Progenitor cell of endocrine pancreas (in vitro differentiated cells): ENCODE data around the gene KCNMA1. TPM values are rescaled to one million over a fixed set of nuclear protein-coding genes. Genes with fewer than 3 reads are reported as not detected.
"Not testable (repeated sequence)": the region's sequence is repeated elsewhere in the genome, so short reads cannot be mapped to it uniquely, and the experiment has no call there.

Experiments
- DNase-seq: peaks from one replicate; pipeline ENCODE4 v3.0.0; 2021; ENCODE audit warnings: low spot score; ENCODE audit not compliant: unreplicated experiment
- H3K27ac Mint-ChIP-seq: 2 replicates; pipeline ENCODE4 v1.8.0; 2021; ENCODE audit warnings: mild to moderate bottlenecking, moderate library complexity, mixed read lengths
- H3K27me3 Mint-ChIP-seq: 2 replicates; pipeline ENCODE4 v1.8.0; 2021; ENCODE audit warnings: mixed read lengths
- H3K36me3 Mint-ChIP-seq: 2 replicates; pipeline ENCODE4 v1.8.0; 2022; ENCODE audit warnings: mixed read lengths; ENCODE audit not compliant: insufficient read depth
- H3K4me1 Mint-ChIP-seq: 2 replicates; pipeline ENCODE4 v1.8.0; 2021; ENCODE audit warnings: low read depth, mixed read lengths
- H3K4me3 Mint-ChIP-seq: 2 replicates; pipeline ENCODE4 v1.8.0; 2021; ENCODE audit warnings: low read depth, mild to moderate bottlenecking, moderate library complexity, mixed read lengths
- H3K9me3 Mint-ChIP-seq: 2 replicates; pipeline ENCODE4 v1.8.0; 2021; ENCODE audit warnings: low read depth, mixed read lengths
- CTCF ChIP-seq: fragments of 200-600 bp; sonication (generic); IDR thresholded peaks from one replicate; pipeline ENCODE4 v1.5.0; 2021; ENCODE audit warnings: antibody characterized with exemption, mild to moderate bottlenecking; ENCODE audit not compliant: unreplicated experiment
- long read RNA-seq: library from polyadenylated mRNA; unstranded; transcript quantifications from one replicate; pipeline ENCODE4 v2.0.0, GENCODE V29; 2020
- total RNA-seq: library from RNA; stranded (reverse); gene quantifications from 2 replicates; pipeline ENCODE4 v1.2.1, GENCODE V29; 2021

KCNMA1 gene
- total RNA-seq: 5.8 and 7.3 TPM in 2 replicates
- long read RNA-seq, partial matches to known transcripts: 1 of 8 reads
- long read RNA-seq, other reads (novel, unspliced or antisense): 7 of 8 reads

- Mint-ChIP-seq H3K9me3 (no peaks in the 10 kb centered on the region), H3K27me3 (peaks cover 81% of the 10 kb centered on the region), H3K4me1 (peaks cover 5% of the 10 kb centered on the region), H3K27ac (peak within 1 kb of the TSS; percentile 76), H3K4me3 (peak within 1 kb of the TSS; percentile 90), H3K36me3 (peaks cover 1% of the 10 kb centered on the region)
- peak; percentile 19 for DNase-seq
- no peak for TF ChIP-seq CTCF
Observed at GRCh38 chr10:77637532-77638320, at the start of gene KCNMA1. Gene KCNMA1 (minus strand): TSS chr10:77637808.

GRCh38 chr10:77686650-77687417 lies 49.2 kb upstream of the KCNMA1 start:
- H3K4me1 Mint-ChIP-seq: no peaks in the 10 kb centered on the region
- H3K9me3 Mint-ChIP-seq: no peaks in the 10 kb centered on the region
- no peak overlapping the region for H3K4me3 Mint-ChIP-seq
- no peak for DNase-seq
- no peak for TF ChIP-seq CTCF
- H3K27me3 Mint-ChIP-seq: peaks cover 50% of the 10 kb centered on the region
- H3K36me3 Mint-ChIP-seq: no peaks in the 10 kb centered on the region
- H3K27ac Mint-ChIP-seq: no peak overlapping the region

GRCh38 chr10:77686096-77686495 lies 48.5 kb upstream of the KCNMA1 start:
- DNase-seq: no peak
- Mint-ChIP-seq H3K27ac (no peak overlapping the region), H3K9me3 (no peaks in the 10 kb centered on the region)

GRCh38 chr10:77685432-77685831 lies 47.8 kb upstream of the KCNMA1 start:
- DNase-seq: no peak
- Mint-ChIP-seq H3K9me3 (no peaks in the 10 kb centered on the region), H3K27ac (no peak overlapping the region), H3K36me3 (no peaks in the 10 kb centered on the region), H3K27me3 (peaks cover 47% of the 10 kb centered on the region), H3K4me3 (no peak overlapping the region), H3K4me1 (no peaks in the 10 kb centered on the region)
- TF ChIP-seq CTCF: no peak

More at GRCh38 chr10:77686096-77686495, 48.5 kb upstream of the KCNMA1 start:
- Mint-ChIP-seq H3K4me1 (no peaks in the 10 kb centered on the region), H3K27me3 (peaks cover 50% of the 10 kb centered on the region), H3K4me3 (no peak overlapping the region), H3K36me3 (no peaks in the 10 kb centered on the region)
- no peak for TF ChIP-seq CTCF

GRCh38 chr10:77683088-77683432 lies 45.5 kb upstream of the KCNMA1 start:
- not testable (repeated sequence) for H3K4me1 Mint-ChIP-seq, H3K27ac Mint-ChIP-seq, H3K4me3 Mint-ChIP-seq, H3K9me3 Mint-ChIP-seq, DNase-seq, H3K36me3 Mint-ChIP-seq
- peaks cover 32% of the 10 kb centered on the region for H3K27me3 Mint-ChIP-seq
